ENCODE measurements around the gene UGCG.

DNA sequence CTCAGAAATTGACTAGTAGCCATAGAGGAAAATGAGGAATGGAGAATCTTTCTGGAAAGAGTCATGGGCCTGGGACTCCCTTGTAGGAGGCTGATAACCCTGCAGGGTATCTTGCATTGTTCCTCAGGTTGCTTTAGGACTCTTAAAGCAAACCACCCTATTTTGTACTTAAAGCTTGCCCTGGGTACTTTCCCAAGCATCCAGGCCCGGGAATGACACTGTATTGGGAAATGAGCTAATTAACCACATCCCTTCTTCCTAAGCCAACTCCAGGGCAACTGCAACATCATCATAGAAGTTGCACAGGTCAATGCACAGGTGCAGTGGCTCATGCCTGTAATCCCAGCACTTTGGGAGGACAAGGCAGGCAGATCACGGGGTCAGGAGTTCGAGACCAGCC lies 55.9 kb downstream of the UGCG start:
- TF ChIP-seq, protein P1, sequence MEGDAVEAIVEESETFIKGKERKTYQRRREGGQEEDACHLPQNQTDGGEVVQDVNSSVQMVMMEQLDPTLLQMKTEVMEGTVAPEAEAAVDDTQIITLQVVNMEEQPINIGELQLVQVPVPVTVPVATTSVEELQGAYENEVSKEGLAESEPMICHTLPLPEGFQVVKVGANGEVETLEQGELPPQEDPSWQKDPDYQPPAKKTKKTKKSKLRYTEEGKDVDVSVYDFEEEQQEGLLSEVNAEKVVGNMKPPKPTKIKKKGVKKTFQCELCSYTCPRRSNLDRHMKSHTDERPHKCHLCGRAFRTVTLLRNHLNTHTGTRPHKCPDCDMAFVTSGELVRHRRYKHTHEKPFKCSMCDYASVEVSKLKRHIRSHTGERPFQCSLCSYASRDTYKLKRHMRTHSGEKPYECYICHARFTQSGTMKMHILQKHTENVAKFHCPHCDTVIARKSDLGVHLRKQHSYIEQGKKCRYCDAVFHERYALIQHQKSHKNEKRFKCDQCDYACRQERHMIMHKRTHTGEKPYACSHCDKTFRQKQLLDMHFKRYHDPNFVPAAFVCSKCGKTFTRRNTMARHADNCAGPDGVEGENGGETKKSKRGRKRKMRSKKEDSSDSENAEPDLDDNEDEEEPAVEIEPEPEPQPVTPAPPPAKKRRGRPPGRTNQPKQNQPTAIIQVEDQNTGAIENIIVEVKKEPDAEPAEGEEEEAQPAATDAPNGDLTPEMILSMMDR (IDR thresholded peaks at IDR 0.05) = no peak
- no peak for TF ChIP-seq POLR2A (IDR thresholded peaks at IDR 0.05)
